ENCODE measurements around the gene SIRT3.

The SIRT3 gene

DNA sequence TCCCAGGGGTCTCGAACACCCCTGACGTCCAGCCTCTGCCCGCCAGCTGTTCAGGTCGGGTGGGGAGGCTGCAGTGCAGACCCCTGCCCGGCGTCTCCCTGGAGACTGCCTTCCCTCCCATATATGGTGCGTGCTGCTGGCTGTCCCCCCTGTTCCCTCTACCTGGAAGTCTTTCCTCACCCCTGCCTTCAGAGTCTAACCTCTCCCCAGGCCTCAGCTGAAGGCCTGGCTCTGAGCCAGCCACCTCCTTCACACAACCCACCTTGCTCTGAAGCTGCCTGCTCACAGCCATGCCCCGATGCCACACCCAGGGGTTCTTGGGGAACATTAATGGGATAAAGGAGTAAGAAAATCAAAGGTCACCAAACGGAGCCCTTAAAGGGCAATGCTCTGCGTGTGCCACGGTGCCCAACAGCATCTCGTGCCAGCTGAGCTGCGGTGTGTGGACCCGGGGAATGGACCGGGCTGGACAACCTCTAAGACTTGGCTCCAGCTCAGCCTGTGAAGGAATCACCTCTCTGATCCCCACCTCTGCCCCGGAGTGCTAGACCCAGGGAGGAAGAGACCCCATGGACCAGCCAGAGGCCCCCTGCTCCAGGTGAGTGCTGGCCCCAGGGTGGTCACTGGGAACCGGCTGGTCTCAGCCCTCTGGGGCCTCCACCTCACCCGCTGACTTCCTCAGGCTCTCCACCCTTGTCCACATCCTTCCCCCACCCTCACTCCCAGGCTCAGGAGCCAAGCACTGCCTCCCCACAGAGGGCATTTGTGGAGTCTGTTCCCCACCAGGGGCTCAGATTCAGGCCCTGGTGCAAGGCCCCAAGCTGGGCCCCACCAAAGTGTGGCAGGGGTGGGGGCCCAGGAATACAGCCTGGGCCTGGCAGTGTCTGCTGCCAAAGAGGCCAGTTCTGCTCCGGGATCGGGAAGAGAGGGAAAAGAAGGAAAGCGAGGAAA, 42.1 kb upstream of the SIRT3 start, which contains the start of gene NLRP6:
Gene NLRP6 (plus strand): TSS at position 407 of the 951 bp plus-strand sequence. CDS start 163 bp downstream, at position 570.
- peak within 1 kb of the TSS; percentile 67 for H3K4me3 ChIP-seq
- DNase-seq (ENCODE audit: low spot score) = no peak
- TF ChIP-seq CTCF (IDR thresholded peaks at IDR 0.05) = no peak

DNA sequence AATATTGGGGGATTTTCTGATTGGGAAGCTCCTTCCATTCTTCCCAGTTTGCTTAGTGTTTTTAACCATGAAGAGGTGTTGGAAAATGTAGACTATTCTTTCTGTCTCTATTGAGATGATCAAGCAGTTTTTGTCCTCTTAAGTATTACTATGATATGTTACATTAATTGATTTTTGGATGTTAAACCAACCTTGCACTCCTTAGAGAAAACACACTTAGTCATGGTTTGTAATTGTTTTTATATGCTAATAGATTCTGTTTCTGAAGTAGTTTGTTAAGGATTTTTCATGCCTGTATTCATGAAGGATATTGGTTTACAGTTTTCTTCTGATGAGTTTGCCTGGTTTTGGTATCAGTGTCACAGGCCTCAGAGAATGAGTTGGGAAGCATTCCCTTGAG, 40.1 kb upstream of the SIRT3 start:
- TF ChIP-seq CTCF (IDR thresholded peaks at IDR 0.05) = no peak
- H3K4me3 ChIP-seq = no peak overlapping the region
- H3K27ac ChIP-seq = no peak overlapping the region
- DNase-seq (ENCODE audit: low spot score) = no peak

More for the DNA sequence above, 42.1 kb upstream of the SIRT3 start, which contains the start of gene NLRP6:
- H3K27ac ChIP-seq = no peak within 1 kb of the TSS

- TF ChIP-seq CTCF (IDR thresholded peaks at IDR 0.05) = no peak
- no peak for DNase-seq (ENCODE audit: low spot score)
- no peak overlapping the region for H3K4me3 ChIP-seq
- no peak overlapping the region for H3K27ac ChIP-seq
These were observed 36.7 kb upstream of the SIRT3 start for GRCh38 chr11:272931-273198.

DNA sequence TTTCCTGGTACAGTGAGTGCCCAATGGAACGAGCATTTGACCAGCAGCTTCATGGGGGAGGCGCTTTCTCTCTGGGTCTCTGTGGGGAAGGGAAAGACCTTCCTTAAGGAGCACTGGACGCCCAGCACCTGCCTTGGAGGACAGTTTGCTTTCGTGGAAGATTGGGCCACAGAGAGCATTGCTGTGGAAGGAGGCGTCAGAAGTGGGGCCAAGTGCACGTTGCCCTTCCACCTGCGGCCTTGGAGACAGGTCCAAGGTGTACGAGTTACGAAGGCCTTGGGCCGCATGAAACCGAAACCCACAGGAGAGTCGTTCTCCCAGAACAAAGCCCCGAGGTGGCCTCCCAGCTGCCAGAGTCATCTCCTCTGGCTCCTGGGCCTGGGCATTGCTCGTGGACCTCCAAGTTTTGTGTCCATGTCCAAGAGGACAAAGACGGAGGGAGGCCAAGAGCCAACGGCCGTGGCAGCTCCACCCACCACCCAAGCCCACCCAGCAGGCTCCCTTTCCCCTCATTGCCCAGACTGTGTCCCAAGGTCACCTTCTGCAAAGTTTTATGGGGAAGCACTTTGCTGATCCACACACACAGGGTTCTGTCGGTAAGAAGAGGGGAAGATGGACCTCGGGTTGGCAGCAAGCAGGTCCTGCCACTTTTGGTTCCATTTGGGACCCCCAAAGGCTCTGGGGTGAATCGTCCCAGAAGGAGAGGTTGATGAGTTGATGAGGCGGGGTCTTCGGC, 36.2 kb upstream of the SIRT3 start:
- no peak for DNase-seq (ENCODE audit: low spot score)
- H3K27ac ChIP-seq = no peak overlapping the region
- no peak for TF ChIP-seq CTCF (IDR thresholded peaks at IDR 0.05)
- H3K4me3 ChIP-seq = no peak overlapping the region

DNA sequence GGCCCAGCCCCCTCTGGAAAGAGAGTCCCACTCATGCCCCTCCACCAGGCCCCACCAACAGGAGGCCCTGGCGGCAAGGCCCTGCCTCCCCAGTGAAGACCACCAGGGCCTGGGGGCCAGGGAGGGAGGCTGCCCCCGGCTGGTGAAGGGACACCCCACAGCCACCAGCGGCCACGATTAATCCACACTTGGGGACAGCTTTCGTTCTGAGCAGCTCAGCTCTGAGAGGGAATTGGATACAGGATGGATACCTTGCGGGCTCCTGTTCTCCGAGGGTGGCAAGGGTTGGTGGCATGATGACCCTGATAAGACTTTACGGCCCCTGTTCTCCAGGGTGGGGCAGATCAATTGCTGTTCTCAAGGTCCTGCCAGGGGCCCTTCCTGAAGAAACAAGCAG, 35.2 kb upstream of the SIRT3 start:
- Histone ChIP-seq H3K4me3 (no peak overlapping the region), H3K27ac (no peak overlapping the region)
- TF ChIP-seq CTCF (IDR thresholded peaks at IDR 0.05) = no peak
- no peak for DNase-seq (ENCODE audit: low spot score)

DNA sequence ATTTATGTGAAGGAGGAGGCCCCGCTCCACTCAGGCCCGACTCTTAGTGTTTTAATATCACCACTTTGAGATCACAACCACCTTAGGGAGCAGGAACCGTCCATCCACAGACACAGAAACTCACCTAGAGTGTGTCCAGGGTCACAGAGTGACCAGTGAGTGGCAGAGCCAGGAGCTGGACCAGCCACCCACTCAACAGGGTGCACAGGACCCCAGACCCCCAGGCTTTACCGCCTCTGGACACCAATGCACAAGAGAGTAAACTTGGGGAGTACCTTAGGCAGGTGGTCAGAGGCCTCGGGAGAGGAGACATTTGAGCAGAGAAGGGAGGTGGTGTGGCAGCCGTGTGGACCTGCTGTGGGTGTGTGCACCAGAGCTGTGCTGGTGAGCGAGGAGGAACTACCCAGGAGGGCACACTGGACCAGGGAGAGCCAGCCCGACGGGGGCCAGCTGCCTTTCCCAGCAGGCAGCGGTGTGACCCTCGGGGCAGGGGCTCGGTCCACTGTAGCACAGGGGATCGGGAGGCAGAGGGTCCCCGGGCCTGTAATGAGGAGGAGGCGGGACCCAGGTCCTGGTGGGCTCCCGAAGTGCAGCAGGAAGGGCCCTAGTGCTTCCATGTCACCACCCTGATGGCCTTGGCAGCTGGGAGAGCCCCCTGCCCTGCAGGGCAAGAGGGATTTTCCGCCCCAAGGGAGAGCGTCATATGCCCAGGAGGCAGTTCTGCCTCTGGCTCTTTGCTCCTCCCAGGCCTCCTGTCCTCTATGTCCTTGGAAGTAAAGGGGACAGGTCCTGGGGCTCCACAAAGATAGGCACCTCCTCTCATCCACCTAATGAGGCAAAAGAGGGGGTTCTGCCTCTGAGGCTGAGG, 34.5 kb upstream of the SIRT3 start:
- H3K4me3 ChIP-seq = no peak overlapping the region
- TF ChIP-seq CTCF (IDR thresholded peaks at IDR 0.05) = no peak
- H3K27ac ChIP-seq = peak overlapping the region in 1 of 2 donors; percentile 56
- no peak for DNase-seq (ENCODE audit: low spot score)
